ENCODE data around the gene PRR23E.

The PRR23E gene, protein sequence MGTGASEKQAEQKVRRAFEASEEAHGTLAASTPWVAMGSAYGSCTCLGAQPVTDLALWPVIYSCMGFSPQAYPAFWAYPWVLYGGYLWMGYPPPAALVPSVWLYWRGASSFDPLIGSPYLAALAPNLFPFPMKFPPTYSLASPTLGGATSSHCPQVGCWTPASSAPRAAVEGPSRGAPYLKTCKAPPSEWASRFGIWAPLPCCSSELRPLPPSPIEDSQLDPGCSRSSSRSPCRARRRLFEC

DNA sequence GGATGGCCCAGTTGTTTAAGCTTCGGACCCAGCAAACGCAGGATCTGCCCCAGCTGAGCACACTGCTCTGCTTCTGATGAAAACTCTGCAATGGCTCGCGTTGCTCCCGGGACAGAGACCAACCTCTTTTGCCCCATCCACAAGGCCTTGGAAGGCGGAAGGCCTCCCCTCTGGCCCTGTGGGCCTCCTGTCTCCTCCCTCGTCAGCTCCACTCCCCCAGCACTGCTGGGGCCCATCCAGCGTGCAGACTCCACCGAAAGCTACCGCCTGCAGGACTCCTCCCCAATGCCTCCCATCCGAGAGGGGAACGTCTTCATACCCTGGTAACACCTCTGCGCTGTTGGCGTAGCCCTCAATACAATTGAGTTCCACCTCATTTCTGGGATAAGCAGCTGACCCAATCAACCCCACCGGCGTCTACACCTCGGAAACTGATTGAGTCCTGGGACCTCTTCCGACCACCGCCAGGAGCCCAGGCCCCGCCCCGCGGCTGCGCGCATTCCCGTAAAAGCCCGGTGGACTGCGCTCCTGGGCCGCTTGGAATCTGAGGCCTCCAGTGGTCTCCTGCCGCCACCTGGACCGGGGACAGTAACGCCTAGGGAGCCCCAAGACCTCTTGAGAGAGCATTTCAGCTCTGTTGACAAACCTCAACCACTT, at the start of gene PRR23E:
PRR23E (plus strand) TSS at position 556 of the 657 bp plus-strand sequence. CDS start 3,555 bp downstream, outside the sequence.
- no peak for DNase-seq

DNA sequence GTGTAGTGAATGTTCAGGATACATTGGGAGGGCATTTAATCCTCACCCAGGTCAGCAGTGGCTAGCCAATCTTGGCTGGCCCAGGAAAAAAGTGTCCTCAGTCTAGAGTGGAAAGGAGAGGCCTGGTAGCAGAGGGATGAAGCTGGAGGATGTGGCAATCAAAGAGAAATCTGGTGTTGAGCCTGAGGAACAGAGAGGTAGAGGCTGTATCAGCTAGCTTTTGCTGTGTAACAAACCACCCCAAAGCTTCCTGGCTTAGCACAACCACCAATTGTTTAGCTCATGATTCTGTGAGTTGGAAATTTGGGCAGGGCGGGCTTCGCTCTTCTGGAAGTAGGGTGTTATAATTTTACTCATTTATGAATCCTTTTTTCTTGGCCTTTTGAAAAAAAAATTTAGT, 49.8 kb upstream of the PRR23E start:
- DNase-seq = no peak

DNA sequence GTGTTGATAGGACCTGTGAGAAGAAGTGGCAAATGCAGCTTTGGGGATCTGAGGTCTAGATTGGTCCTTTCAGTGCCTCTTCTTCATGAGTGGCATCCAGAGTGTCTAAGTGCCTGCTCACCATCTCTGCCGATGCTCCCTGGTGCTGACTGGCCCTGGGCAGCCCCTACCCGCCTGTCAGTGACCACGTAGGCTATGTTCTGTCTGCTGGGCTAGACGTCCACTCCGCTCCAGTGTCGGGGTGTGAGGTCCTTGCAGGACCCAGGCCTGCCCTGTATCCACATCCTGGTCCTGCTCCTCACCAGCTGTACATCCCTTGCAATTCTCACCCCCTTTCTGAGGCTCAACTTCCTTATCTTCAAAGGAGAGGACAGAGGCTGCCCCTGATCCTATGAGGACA, 48.3 kb upstream of the PRR23E start:
- no peak for DNase-seq

DNA sequence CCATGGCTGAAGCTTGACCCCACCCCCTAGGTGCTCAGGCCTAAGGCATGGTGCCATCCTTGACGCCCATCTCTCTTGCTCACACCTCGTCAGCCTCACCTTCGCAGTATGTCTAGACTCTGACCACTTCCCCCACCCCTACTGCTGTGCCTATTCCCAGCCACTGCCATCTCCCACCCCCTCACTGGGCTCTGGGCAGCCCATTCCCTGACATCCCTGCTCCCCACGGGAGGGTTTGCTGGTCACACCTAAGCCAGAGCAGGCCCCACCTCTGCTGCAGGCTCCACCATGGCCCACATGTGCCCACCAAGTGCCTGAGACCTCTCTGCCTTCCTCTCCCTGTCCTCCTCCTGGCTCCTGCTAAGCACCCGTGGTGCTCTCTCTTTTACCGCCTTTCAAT, 47.7 kb upstream of the PRR23E start:
- DNase-seq = no peak

DNA sequence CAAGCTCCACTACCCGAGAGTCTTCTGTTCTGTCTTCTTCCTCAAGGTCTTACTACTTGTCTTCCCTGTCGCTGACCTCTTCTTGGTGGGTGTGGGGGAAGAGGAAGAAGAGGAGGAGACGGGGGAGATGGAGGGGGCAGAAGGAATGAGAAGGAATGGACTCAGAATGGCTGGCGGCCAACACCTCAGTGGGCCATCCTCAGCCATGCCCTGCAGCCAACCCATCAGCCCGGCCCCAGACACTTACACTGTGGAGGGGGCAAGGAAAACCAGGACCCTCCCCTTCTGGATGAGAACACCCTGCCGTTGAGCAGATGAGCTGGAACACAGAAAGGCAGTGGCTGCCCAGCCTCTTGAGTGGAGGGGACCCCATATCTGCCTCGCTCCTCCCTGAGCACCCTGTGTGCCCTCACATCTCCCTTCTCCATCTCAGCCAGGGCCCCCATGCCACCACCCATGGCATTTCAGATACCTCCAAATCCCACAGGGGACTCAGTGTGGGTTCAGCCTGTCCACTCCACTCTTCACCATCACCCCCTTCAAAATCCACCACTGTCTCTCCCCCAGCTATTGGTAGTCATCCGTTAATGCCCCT, 45.5 kb upstream of the PRR23E start:
- no peak for DNase-seq

DNA sequence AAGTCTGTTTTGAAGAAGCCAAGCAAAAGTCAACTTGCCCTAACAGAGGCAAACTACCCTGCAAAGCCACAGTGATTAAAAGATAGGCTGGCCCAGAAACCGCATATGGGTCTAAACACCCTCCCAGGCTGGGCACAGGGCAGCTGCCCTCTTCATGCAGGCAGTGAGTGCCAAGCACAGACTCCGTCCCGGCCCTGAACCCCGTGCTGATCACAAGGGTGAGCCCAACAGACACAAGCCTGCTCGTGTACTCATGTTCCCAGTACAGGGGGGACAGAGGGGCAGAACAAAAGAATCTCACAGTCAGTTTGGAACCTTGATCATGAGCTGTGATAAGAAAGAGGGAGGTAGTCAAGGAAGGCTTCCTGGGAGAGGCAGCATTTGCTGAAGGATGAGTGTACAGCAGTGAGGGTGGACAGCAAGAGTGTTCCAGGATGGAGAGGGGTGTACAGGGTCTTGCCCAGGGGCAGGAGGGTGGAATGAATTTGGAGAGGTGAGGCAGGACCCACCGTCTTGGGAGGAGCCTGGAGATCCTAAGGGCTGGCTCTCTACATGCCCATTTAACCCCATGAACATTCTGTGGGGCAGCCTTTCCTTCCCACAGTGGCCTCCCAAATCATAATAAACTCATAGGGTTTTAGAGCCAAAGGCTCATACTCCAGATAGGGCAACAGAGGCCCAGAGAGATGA, 43.2 kb upstream of the PRR23E start:
- DNase-seq = no peak

DNA sequence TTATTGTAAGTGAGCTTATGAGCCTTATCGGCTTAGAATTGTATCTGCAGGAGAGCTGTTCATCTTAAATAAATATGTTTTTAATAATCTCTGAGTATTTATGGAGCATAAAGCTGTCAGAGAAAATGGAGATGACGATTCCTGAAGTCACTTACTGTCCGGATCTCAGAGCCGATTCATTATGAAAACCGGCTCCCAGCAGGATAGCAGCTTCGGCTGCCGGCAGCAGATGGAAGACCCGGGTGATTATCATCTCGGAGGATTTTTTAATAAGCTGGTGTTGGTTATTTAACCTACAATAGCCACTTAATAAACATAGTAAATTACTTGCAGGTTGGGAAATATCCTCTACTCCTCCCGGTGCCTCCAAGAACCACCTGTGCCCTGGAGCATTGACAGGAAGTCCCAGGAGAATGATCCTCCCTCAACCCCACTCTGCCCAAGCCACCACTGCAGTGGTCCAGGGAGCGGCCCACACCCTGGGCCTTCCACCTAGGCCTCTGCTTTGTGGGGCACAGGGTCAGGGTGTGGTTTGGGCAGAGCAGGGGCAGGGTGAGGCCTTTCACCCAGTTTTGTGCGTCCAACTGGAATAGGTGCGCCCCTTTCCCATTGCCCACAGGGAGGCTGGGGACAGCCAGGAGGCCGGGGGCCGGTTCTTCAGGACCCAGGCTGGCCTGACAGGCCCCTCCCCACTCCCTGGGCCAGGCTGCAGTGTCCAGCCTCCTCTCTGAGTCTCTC, 42.2 kb upstream of the PRR23E start:
- no peak for DNase-seq

DNA sequence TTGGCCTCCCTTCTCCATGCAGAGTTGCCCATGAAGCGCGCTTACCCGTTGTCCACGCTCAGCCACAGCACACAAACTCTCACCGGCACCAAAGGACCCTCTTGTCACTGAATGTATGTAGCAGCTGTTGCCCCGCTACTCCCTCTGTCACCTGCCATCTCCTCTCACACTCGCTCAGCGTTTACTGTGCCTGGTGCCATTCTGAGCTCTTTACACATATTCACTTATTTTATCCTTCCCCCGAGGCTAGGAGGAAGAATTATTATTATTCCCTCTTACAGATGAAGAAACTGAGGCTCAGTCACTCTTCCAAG, 41.7 kb upstream of the PRR23E start:
- no peak for DNase-seq

DNA sequence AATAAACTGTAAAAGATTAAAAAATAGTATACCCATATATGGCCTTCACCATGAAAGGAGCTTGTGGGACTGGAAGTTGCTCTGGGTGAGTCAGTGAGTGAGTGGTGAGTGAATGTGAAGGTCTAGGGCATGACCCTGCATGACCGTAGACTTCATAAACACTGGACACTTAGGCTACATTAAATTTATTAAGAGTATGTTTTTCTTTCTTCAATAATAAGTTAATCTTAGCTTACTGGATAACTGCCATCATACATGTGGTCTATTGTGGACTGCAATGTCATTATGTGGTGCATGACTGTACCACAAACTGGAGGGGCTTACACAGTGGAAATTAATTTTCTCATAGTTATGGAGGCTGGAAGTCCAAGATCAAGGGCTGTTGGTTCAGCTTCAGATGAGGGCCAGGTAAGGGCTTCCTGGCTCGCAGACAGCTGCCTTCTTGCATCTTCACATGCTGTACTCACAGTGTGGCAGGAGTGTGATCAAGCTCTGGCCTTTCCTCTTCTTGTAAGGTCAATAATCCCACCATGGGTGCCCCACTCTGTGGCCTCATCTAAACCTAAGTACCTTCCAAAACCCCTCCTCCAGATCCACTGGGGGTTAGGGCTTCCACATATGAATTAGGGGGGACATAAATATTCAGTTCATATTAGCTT, 40.8 kb upstream of the PRR23E start:
- no peak for DNase-seq

DNA sequence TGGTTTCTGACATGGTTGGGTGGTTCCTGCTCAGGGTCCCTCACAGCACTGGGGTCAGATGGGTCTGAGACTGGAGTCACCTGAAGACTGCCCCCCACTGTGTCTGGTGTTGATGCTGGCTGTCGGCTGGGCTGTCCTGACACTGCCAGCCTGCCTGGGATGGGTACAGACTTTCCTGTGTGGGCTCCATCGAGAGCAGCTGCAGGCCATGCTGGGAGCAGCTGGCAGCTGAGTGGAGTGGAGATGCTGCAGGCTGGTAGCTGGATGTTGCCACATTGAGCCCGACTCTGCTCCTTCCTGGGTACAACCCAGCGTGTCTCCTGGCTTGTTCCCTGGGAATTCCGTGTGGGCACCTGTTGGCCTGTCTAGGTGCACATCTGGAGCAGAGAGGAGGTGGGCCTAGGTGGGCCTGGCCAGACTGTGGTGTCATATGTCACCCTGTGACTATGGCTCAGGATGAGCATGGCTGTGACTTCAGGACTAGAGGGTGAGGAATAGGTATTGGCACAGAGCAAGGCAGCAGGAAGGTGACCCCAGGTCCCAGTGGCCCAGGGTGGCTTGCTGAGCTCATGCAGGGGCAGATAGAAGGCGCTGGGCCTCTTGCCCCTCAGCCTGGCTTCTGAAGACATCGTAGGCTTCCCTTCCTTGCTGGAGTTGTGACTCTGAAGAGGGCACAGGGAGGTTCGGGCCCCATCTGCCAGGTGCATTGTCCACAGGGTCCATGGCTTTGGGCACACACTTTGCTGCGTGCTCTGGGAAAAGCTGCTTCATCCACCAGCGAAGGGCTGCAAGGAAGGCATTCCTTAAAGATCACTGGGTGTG, 40.0 kb upstream of the PRR23E start:
- DNase-seq = no peak

DNA sequence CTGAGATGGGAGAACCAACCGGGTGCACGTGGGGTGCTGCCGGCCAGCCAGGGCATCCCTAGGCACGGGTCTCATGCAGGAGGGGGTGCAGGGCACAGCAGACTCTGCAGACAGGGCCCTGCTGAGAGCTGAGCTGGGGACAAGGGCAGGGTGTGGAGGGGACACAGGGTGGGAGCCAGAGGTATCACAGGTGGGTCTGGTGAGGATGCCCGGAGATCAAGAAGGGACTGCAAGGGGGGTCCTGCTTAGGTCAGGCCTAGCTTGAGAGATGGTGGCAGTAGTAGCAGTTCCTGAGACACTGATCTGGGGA, 39.5 kb upstream of the PRR23E start:
- DNase-seq = no peak

DNA sequence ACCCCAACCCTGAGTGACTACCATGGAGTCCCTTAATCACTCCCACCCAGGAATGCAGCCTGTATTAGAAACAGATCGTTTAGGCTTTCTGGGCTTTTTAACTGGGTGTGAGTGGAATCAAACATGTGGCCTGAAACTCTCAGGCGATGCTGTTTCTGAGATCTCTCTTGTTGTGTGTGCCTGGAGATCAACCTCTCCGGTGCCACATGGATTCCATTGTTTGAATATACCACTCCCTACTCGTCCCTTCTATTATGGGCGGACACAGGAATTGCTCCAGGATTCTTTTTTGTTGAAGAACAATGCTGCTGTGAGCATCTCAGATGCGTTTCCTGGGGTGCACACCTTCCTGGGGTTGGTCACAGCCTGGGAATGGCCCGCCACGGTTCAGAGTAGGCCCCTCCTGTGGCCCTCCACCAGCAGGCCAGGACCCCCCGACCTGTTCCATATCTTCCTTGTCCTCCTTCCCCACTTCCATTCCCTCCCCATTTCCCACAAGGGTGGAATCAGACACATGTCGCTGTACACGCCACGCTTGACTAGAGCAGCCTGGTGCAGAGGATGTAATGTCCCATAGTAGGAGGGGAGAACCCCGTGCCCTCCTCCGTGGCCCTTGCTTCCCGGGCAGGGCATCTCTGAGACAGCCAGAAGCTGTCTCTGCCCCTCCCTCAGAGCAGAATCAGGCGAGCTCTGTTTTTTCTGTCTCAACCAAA, 36.4 kb upstream of the PRR23E start:
- DNase-seq = no peak

DNA sequence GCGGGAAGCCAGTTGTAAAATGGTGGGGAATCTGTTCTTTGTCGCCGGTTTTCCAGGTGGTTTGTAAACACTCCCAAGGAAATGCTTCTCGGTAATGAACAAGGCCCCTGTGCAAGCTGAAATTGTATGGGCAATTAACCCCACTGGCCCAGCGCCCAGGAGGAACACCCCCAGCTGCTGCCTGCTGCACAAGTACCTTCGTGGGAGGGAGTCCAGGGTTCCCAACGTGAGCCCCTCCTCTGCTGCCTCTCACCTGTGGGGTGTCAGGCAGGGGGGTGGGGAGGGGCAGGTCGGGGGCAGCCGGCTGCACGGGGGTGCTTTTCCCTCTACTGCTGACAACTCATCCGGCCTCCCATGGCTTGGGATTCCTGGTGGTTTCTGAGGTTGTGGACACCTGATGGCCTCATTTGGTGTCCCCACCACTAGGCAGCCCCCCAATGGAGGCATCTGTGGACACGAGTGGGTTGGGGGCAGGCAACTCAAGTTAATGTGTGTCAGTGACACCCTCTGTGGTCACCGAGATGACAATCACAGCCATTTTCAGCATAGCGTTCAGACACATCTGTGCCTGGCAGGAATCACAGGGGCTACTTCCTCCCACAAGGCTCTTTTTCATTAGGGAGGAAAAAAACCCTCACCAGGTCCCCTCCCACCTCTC, 35.6 kb upstream of the PRR23E start:
- no peak for DNase-seq

DNA sequence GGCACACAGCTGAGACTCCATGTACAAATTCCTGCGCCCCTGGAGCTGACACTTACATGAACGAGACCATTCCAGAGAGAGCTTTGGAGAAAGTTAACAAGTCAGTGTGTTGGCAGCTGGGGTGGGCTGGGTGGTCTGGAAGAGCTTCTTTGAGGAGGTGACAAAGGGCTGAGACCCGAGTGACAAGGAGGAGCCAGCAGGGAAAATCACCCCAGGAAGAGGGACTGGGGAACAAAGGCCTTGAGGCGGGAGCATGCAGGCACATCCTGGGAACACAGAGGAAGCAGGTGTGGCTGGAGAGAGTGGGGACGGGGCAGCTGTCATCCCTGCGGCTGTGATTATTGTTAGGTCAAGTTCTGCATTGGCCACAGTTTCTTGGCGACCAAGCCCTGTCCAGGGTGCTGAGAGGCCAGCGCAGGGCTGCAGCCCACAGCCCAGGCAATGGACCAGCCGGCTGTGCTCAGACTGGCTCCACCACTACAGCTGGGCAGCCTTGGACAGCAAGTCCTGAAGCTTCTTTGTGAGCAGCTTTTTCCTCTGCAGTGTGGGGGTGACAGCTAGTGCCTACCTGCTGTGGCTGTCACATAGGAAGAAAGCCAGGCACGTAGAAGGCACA, 34.2 kb upstream of the PRR23E start:
- DNase-seq = no peak

DNA sequence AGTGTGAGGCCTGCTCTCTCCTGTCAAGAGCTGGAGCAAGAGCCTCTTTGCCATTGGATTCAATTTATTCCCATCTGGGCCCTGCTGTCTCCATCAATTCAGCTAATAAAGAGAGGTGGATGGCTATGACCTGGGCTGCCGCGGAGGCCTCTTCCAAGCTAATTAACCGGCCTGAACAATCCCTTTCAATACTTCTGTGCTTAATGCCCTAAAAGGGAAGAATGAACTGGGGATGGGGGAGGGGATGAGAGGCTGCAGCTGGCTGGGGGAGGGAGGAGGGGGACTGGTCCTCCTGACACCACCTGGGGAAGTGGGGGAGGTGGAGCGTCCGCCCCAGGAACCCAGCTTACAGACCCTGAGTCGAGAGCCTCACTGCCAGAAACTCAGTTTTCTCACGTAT, 33.4 kb upstream of the PRR23E start:
- no peak for DNase-seq

DNA sequence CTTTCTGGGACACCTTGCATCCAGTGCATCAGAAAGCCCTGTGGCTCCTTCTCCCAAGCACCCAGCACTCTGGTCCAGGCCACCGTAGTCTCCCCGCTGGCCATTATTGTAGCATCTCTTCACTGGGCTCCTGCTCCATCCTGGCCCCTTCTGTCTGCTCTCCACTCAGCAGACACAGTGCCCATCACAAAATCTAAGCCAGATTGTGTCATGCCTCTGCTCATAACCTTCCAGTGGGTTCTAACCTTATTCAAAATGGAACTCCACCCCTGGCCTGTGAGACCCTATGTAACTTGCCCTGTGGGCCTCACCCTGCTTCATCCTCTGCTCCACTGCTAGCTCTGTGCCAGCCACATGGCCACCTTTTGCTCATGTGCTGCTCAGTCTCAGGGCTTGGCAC, 31.7 kb upstream of the PRR23E start:
- DNase-seq = no peak

DNA sequence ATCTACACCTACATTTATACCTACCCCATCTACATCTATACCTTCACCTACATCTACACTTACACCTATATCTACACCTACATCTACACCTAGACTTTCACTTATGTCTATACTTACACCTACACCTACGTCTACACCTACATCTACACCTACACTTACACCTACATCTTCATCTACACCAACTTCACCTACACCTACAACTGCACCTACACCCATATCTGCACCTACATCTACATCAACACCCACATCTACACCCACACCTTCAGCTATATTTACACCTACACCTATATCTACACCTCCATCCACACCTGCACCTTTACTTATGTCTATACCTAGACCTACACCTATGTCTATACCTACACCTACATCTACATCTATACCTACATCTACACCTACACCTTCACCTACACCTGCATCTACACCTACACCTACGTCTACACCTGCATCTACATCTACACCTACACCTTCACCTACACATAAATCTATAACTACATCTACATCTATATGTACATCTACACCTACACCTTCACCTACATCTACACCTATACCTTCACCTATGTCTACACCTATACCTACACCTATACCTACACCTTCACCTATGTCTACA, 30.9 kb upstream of the PRR23E start:
- no peak for DNase-seq

DNA sequence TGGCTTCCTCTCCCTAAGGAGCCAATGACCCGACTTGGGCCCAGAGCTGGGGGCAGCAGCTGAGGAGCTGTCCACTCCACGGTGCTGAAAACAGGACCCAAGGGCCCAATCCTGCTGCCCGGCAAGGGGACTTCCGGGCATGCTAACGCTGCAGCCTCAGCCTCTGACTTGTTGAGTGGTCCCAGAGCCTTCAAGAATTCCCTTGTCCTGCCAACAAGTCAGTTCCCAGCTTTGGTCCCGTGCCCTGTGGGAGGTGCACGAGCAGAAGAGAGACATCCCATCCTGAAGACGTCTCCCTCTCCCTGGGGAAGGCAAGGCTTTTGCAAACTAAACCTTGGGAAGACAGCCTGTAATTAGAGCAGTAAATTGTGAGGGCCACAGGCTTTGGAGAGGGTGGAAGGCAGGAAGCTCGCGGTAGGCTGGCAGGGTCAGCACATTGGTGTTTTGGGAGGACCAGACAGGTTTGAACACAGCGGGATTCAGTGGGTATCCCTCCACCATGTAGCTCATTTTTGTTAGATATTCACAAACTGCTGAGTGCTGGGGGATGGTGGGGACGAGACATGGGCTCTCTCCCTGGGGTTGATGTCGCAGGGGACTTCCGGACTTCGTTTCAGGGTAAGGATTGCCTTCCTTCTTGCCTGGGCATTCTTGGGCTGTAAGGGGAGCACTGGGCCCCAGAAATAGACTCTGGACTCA, 29.8 kb upstream of the PRR23E start:
- no peak for DNase-seq

DNA sequence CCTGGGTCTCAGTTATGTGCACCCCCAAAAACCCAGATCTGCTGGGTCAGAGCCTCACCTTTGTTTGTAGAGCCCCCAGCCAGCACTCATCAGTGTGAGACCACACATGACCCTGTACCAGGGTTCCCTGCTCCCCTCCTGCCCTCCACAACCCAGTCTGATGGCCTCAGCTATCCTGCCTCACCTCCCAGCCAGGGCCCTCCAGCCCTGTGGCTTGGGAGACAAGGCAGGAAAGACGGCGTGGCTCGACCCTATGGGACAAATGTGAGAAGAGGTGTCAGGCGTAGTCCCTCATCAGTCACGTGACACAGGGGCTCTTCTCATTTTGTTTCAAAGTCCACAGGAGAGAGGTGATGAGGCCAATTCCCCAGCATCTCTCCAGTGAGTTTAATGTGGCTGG, 28.3 kb upstream of the PRR23E start:
- DNase-seq = no peak
